IMR-90 (cell line): ENCODE data around the gene SGMS1. TPM values are rescaled to one million over a fixed set of nuclear protein-coding genes. Genes with fewer than 3 reads are reported as not detected.

Experiments
- ATAC-seq: fragments of 200-7000 bp; cut with Tn5 transposase; 2 replicates; pipeline ENCODE4 v1.9.1; 2020; ENCODE audit warnings: low read depth, mild to moderate bottlenecking, moderate library complexity
- BruUV-seq: library from RNA; stranded (reverse); fragments of 400-500 nt; replicated peaks from 2 replicates; lab custom pipeline; 2021; lab: Mats Ljungman, UMichigan
- CTCF ChIA-PET: fragments of 300-600 bp; formaldehyde crosslinking; extraction: SDS; loops from one replicate; lab custom pipeline; 2021; ENCODE audit warnings: antibody characterized with exemption; lab: Yijun Ruan, JAX
- POLR2A ChIA-PET: fragments of 300-600 bp; sonication (Branson Sonifier 250); formaldehyde crosslinking; loops from one replicate; lab custom pipeline; 2022; ENCODE audit warnings: antibody characterized with exemption; ENCODE audit not compliant: unreplicated experiment; lab: Charles Lee
- DNase-seq: peaks from one replicate; pipeline ENCODE4 v3.0.0; 2013
- H2AFZ ChIP-seq: replicated peaks from 2 replicates; pipeline ENCODE3; 2013; ENCODE audit warnings: low read length, mild to moderate bottlenecking; ENCODE audit not compliant: poor library complexity
- H2AK5ac ChIP-seq: 2 replicates; pipeline ENCODE4 v1.6.1; 2013; ENCODE audit warnings: low read depth, low read length, inconsistent platforms
- H2AK9ac ChIP-seq: replicated peaks from 2 replicates; pipeline ENCODE3; 2013; ENCODE audit warnings: mild to moderate bottlenecking, low read depth, low read length, moderate library complexity; ENCODE audit not compliant: poor library complexity
- H2BK120ac ChIP-seq: 2 replicates; pipeline ENCODE4 v1.6.1; 2013; ENCODE audit warnings: low read depth, low read length, inconsistent platforms
- H2BK15ac ChIP-seq: 3 replicates; pipeline ENCODE4 v1.6.1; 2013; ENCODE audit warnings: low read depth, low read length, inconsistent platforms
- H2BK20ac ChIP-seq: 2 replicates; pipeline ENCODE4 v1.6.1; 2013; ENCODE audit warnings: low read depth, mild to moderate bottlenecking, inconsistent platforms, low read length, moderate library complexity
- H2BK5ac ChIP-seq: 2 replicates; pipeline ENCODE4 v1.6.1; 2013; ENCODE audit warnings: mild to moderate bottlenecking, low read depth, low read length, inconsistent platforms; ENCODE audit not compliant: poor library complexity, severe bottlenecking
- H3K14ac ChIP-seq: replicated peaks from 2 replicates; pipeline ENCODE4 v1.6.1; 2013; ENCODE audit warnings: low read depth, low read length, inconsistent platforms
- H3K18ac ChIP-seq: 2 replicates; pipeline ENCODE4 v1.6.1; 2013; ENCODE audit warnings: low read depth, low read length, control low read depth
- H3K23ac ChIP-seq: 2 replicates; pipeline ENCODE4 v1.6.1; 2013; ENCODE audit warnings: low read depth, low read length, inconsistent platforms
- H3K27ac ChIP-seq: 2 replicates; pipeline ENCODE4 v1.5.1; 2013; ENCODE audit warnings: mild to moderate bottlenecking, control low read depth, low read length; ENCODE audit not compliant: insufficient read depth
- H3K27me3 ChIP-seq: 2 replicates; pipeline ENCODE4 v1.6.1; 2013; ENCODE audit warnings: low read length; ENCODE audit not compliant: control insufficient read depth, insufficient read depth
- H3K36me3 ChIP-seq: 2 replicates; pipeline ENCODE4 v1.6.1; 2013; ENCODE audit warnings: low read length, mixed read lengths; ENCODE audit not compliant: control insufficient read depth, insufficient read depth
- H3K4ac ChIP-seq: 2 replicates; pipeline ENCODE4 v1.6.1; 2013; ENCODE audit warnings: low read depth, low read length, inconsistent platforms
- H3K4me1 ChIP-seq: 2 replicates; pipeline ENCODE4 v1.6.1; 2013; ENCODE audit warnings: low read length, mixed read lengths; ENCODE audit not compliant: control insufficient read depth, insufficient read depth
- H3K4me2 ChIP-seq: 2 replicates; pipeline ENCODE4 v1.6.1; 2013; ENCODE audit warnings: low read depth, mild to moderate bottlenecking, control low read depth, low read length, moderate library complexity
- H3K4me3 ChIP-seq: 2 replicates; pipeline ENCODE4 v1.5.1; 2013; ENCODE audit warnings: low read depth, mild to moderate bottlenecking, control low read depth, low read length, moderate library complexity; ENCODE audit not compliant: insufficient read depth
- H3K56ac ChIP-seq: 2 replicates; pipeline ENCODE4 v1.6.1; 2013; ENCODE audit warnings: low read length, inconsistent platforms; ENCODE audit not compliant: insufficient read depth; ENCODE audit errors: extremely low read depth
- H3K79me1 ChIP-seq, 2 experiments: 2 replicates each; pipeline ENCODE4 v1.6.1; 2013; ENCODE audit warnings: low read length in 2 of 2, inconsistent platforms in 1 of 2, low read depth in 1 of 2
- H3K9ac ChIP-seq: 2 replicates; pipeline ENCODE4 v1.6.1; 2013; ENCODE audit warnings: low read depth, low read length, control low read depth
- H3K9me1 ChIP-seq: 2 replicates; pipeline ENCODE4 v1.6.1; 2013; ENCODE audit warnings: low read length, inconsistent platforms; ENCODE audit not compliant: insufficient read depth
- H3K9me3 ChIP-seq: 2 replicates; pipeline ENCODE4 v1.6.1; 2013; ENCODE audit warnings: low read length; ENCODE audit not compliant: control insufficient read depth, insufficient read depth
- H4K20me1 ChIP-seq: 2 replicates; pipeline ENCODE4 v1.6.1; 2013; ENCODE audit warnings: low read length, inconsistent platforms; ENCODE audit not compliant: insufficient read depth
- H4K5ac ChIP-seq: 2 replicates; pipeline ENCODE4 v1.6.1; 2013; ENCODE audit warnings: mild to moderate bottlenecking, low read depth, low read length, control low read depth
- H4K8ac ChIP-seq, 2 experiments: 2 replicates each; pipeline ENCODE4 v1.6.1; 2013; ENCODE audit warnings: low read depth in 2 of 2, low read length in 2 of 2, control low read depth in 1 of 2, inconsistent platforms in 1 of 2
- H4K91ac ChIP-seq: 2 replicates; pipeline ENCODE4 v1.6.1; 2013; ENCODE audit warnings: low read depth, low read length, inconsistent platforms; ENCODE audit not compliant: insufficient read depth
- BHLHE40 ChIP-seq: fragments of 150-350 bp; IDR thresholded peaks from 2 replicates; pipeline ENCODE4 v1.6.1; 2016; ENCODE audit warnings: mild to moderate bottlenecking, low read depth, low read length
- CEBPB ChIP-seq: IDR thresholded peaks from 2 replicates; pipeline ENCODE4 v1.6.1; 2012; ENCODE audit warnings: low read depth, low read length, improper control_type of control experiment
- CHD1 ChIP-seq: IDR thresholded peaks from 2 replicates; pipeline ENCODE4 v1.6.1; 2012; ENCODE audit warnings: low read depth, low read length, improper control_type of control experiment
- FOS ChIP-seq: fragments of 150-350 bp; IDR thresholded peaks from 2 replicates; pipeline ENCODE4 v1.6.1; 2016; ENCODE audit warnings: low read depth, low read length
- MAFK ChIP-seq: IDR thresholded peaks from 2 replicates; pipeline ENCODE4 v1.6.1; 2012; ENCODE audit warnings: low read depth, low read length, improper control_type of control experiment
- MAZ ChIP-seq: IDR thresholded peaks from 2 replicates; pipeline ENCODE4 v1.6.1; 2012; ENCODE audit warnings: low read depth, mild to moderate bottlenecking, low read length, improper control_type of control experiment, moderate library complexity, borderline replicate concordance
- MXI1 ChIP-seq: IDR thresholded peaks from 2 replicates; pipeline ENCODE4 v1.6.1; 2012; ENCODE audit warnings: low read depth, mild to moderate bottlenecking, low read length, moderate library complexity, borderline replicate concordance
- NFE2L2 ChIP-seq: fragments of 150-350 bp; IDR thresholded peaks from 2 replicates; pipeline ENCODE4 v1.6.1; 2016; ENCODE audit warnings: low read depth, mild to moderate bottlenecking, low read length
- POLR2A ChIP-seq: IDR thresholded peaks from 2 replicates; pipeline ENCODE4 v1.6.1; 2012; ENCODE audit warnings: mild to moderate bottlenecking, low read depth, low read length
- RAD21 ChIP-seq: IDR thresholded peaks from 2 replicates; pipeline ENCODE4 v1.6.1; 2012; ENCODE audit warnings: low read length, improper control_type of control experiment
- RCOR1 ChIP-seq: IDR thresholded peaks from 2 replicates; pipeline ENCODE4 v1.6.1; 2012; ENCODE audit warnings: mild to moderate bottlenecking, low read length, improper control_type of control experiment; ENCODE audit not compliant: insufficient replicate concordance
- RFX5 ChIP-seq: IDR thresholded peaks from 2 replicates; pipeline ENCODE4 v1.8.0; 2012; ENCODE audit warnings: low read depth, mild to moderate bottlenecking, low read length, moderate library complexity
- SMC3 ChIP-seq: fragments of 150-350 bp; IDR thresholded peaks from 2 replicates; pipeline ENCODE4 v1.6.1; 2016; ENCODE audit warnings: low read depth, mild to moderate bottlenecking, antibody characterized with exemption, low read length, moderate library complexity
- WGBS, 2 experiments: methylation state at CpG; one replicate each; pipeline versions ENCODE4 v1.1.5 to v1.1.7; 2013; ENCODE audit warnings: missing lambda C conversion rate in 2 of 2; ENCODE audit not compliant: insufficient read length in 1 of 2; ENCODE audit errors: extremely low coverage in 2 of 2; 5-methylcytosine and 5-hydroxymethylcytosine counted together
- dilution Hi-C: fragments of 300-500 bp; cut with HindIII; formaldehyde crosslinking; loops from one replicate; pipeline ENCODE4 v1.14.3; 2018; ENCODE audit warnings: low sequenced_read_pairs; ENCODE audit not compliant: unreplicated experiment
- in situ Hi-C: fragments of 300-500 bp; cut with MboI; formaldehyde crosslinking; loops from 3 replicates; pipeline ENCODE4 v1.14.3; 2019; ENCODE audit warnings: low sequenced_read_pairs, inconsistent platforms, mixed read lengths
- intact Hi-C: fragments of 100-400 bp; cut with micrococcal nuclease; formaldehyde crosslinking; loops from 2 replicates; pipeline ENCODE4 v1.10.0; 2022
- polyA plus RNA-seq, 3 experiments: library from polyadenylated mRNA; depleted of rRNA; stranded (reverse); fragments of >200 nt; gene quantifications; 2 replicates each; pipeline ENCODE4 v1.2.3, GENCODE V29; 2012; ENCODE audit warnings: low replicate concordance in 1 of 3
- total RNA-seq: library from RNA; depleted of rRNA; stranded (reverse); fragments of >200 nt; gene quantifications from 2 replicates; pipeline ENCODE4 v1.2.3, GENCODE V29; 2012
- TF ChIP-seq, protein P1 (sequence below): fragments of 150-350 bp; IDR thresholded peaks from 2 replicates; pipeline ENCODE4 v1.6.1; 2017; ENCODE audit warnings: mild to moderate bottlenecking, antibody characterized with exemption, low read length, low read depth
- TF ChIP-seq, protein P2 (sequence below): conservative IDR thresholded peaks from 2 replicates; pipeline ENCODE4 v1.5.1; 2012; ENCODE audit warnings: mild to moderate bottlenecking, low read depth, low read length, improper control_type of control experiment
- TF ChIP-seq, protein P3 (sequence below): fragments of 150-350 bp; IDR thresholded peaks from 2 replicates; pipeline ENCODE4 v1.6.1; 2016; ENCODE audit warnings: low read depth, mild to moderate bottlenecking, low read length, moderate library complexity, borderline replicate concordance

The SGMS1 gene
- total and polyA plus RNA-seq, 2 of the 4 experiments (the other 2 are of a cell fraction) = 9.8 to 30.8 TPM

DNA sequence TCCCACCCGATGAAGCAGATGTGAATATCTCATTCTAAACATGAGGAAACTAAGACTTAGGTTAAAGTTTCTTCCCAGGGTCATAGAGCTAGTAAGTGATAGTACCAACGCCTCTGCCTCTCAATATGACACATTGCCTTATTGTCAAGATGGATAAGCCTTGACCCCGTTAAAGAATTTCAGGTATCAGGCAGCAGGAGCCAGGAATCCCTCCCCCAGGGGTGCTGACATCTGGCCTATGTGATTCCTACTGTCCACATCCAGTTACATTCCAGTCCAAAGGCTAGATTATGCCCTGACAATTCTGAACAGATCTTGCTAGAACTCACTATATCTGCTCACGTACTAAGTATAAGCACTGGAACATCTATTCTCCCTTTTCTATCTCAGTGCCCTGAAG, 314.4 kb downstream of the SGMS1 start:
- Histone ChIP-seq H2BK20ac (no peak overlapping the region), H3K14ac (no peak overlapping the region), H3K4me1 (no peaks in the 10 kb centered on the region), H4K8ac (no peak overlapping the region), H3K27ac (no peak overlapping the region), H2BK5ac (no peak overlapping the region), H2AK5ac (no peak overlapping the region), H3K23ac (no peak overlapping the region), H2BK15ac (no peak overlapping the region), H3K56ac (no peak overlapping the region), H4K20me1 (no peaks in the 10 kb centered on the region), H4K5ac (no peak overlapping the region), H4K91ac (no peak overlapping the region), H2BK120ac (no peak overlapping the region), H3K9me3 (no peaks in the 10 kb centered on the region), H3K4ac (no peak overlapping the region), H3K9me1 (no peaks in the 10 kb centered on the region), H3K4me2 (no peak overlapping the region), H2AK9ac (no peak overlapping the region), H3K79me1 (peaks cover 0 to 8% of the 10 kb centered on the region in 2 experiments; a peak in 2 of 4 replicates), H3K36me3 (peaks cover 15% of the 10 kb centered on the region), H3K4me3 (no peak overlapping the region), H3K18ac (no peak overlapping the region), H3K9ac (no peak overlapping the region), H3K27me3 (no peaks in the 10 kb centered on the region), H2AFZ (no peak overlapping the region)
- DNase-seq = no peak
- CTCF ChIA-PET = no interaction called here
- intact Hi-C loops (no loop called here), dilution Hi-C loops (no loop called here), in situ Hi-C loops (no loop called here)
- TF ChIP-seq POLR2A (no peak), RFX5 (no peak), CHD1 (no peak), SMC3 (no peak), FOS (no peak), BHLHE40 (no peak), MAZ (no peak), CEBPB (no peak), MAFK (no peak), RAD21 (no peak), NFE2L2 (no peak), RCOR1 (no peak), MXI1 (no peak)
- TF ChIP-seq, protein P1, sequence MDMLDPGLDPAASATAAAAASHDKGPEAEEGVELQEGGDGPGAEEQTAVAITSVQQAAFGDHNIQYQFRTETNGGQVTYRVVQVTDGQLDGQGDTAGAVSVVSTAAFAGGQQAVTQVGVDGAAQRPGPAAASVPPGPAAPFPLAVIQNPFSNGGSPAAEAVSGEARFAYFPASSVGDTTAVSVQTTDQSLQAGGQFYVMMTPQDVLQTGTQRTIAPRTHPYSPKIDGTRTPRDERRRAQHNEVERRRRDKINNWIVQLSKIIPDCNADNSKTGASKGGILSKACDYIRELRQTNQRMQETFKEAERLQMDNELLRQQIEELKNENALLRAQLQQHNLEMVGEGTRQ = no peak
- TF ChIP-seq, protein P2, sequence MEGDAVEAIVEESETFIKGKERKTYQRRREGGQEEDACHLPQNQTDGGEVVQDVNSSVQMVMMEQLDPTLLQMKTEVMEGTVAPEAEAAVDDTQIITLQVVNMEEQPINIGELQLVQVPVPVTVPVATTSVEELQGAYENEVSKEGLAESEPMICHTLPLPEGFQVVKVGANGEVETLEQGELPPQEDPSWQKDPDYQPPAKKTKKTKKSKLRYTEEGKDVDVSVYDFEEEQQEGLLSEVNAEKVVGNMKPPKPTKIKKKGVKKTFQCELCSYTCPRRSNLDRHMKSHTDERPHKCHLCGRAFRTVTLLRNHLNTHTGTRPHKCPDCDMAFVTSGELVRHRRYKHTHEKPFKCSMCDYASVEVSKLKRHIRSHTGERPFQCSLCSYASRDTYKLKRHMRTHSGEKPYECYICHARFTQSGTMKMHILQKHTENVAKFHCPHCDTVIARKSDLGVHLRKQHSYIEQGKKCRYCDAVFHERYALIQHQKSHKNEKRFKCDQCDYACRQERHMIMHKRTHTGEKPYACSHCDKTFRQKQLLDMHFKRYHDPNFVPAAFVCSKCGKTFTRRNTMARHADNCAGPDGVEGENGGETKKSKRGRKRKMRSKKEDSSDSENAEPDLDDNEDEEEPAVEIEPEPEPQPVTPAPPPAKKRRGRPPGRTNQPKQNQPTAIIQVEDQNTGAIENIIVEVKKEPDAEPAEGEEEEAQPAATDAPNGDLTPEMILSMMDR = no peak
- TF ChIP-seq, protein P3, sequence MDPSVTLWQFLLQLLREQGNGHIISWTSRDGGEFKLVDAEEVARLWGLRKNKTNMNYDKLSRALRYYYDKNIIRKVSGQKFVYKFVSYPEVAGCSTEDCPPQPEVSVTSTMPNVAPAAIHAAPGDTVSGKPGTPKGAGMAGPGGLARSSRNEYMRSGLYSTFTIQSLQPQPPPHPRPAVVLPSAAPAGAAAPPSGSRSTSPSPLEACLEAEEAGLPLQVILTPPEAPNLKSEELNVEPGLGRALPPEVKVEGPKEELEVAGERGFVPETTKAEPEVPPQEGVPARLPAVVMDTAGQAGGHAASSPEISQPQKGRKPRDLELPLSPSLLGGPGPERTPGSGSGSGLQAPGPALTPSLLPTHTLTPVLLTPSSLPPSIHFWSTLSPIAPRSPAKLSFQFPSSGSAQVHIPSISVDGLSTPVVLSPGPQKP = no peak
- BruUV-seq = no TSS peak
- WGBS, 2 experiments = 80% methylated on average over 1 of the region's 4 CpGs; no CpG with 5 or more reads in 1 of the 2 experiments
- ATAC-seq = no peak
- POLR2A ChIA-PET = no interaction called here
